NCI-H2107 (cell line): ENCODE measurements around the gene LST1.
"Not testable (repeated sequence)": the region's sequence is repeated elsewhere in the genome, so short reads cannot be mapped to it uniquely, and the experiment has no call there.

Experiments used
- DNase-seq: peaks from one replicate; lab custom pipeline; 2025; lab: John Stamatoyannopoulos, UW

LST1 gene

DNA sequence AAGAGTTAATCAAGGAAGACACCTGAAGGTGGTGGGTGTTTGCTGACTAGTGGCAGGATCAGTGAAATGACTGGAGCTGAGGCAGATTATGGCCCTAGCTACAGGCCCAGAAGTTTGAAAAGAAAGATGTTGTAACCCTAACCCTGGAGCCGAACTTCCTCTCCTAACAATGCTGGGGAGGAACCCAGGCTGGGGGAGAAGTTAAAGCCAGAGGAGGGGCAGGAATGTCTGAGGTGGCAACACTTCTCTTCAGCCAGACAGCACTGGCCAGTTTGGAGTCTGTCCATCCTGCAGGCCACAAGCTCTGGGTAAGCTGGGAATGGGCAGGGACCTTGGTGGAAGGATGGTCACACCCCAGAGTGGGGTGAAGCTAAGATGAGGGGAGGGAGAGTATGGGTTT is at the start of gene LST1:
TSS of gene LST1 (plus strand) at position 270 of the 400 bp plus-strand sequence. CDS start 1,023 bp downstream, outside the sequence.
- no peak for DNase-seq

DNA sequence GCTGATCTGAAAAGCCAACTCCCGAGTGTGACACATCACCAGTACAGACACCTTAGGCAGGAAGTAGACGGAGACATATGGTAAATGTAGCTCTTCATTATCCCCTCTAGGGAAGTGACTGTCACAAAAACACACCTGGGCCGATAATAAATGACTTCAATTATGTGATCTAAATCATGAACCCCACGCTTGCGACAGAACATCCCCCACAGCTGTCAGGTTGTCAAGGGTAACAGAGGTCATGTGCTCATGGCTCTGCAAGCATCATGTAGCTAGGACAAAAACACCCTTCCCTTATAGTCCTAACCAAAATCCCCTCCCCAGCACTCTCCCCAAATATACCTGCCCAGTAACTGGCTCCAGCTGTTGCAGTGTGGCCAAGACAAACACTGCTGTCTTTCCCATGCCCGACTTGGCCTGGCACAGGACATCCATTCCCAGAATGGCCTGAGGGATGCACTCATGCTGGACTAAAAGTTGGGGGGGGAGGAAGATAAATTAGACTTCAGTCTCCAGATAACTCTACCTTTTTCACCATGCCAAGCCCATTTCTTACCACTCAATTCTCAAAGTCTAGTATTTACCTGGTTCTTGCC is 47.2 kb upstream of the LST1 start:
- DNase-seq, result no peak

- DNase-seq, result no peak
Observed at GRCh38 chr6:31540640-31541039, 45.4 kb upstream of the LST1 start.

- no peak for DNase-seq
Observed at GRCh38 chr6:31541059-31541657, 44.9 kb upstream of the LST1 start.

- peak; percentile 83 for DNase-seq
Observed at GRCh38 chr6:31541658-31542521, 44.2 kb upstream of the LST1 start, which contains the start of gene DDX39B. DDX39B (minus strand) TSS chr6:31542003; CDS start chr6:31540532, 1,471 bp downstream.

GRCh38 chr6:31543639-31544038 is 42.4 kb upstream of the LST1 start:
- no peak for DNase-seq

GRCh38 chr6:31544676-31545075 is 41.4 kb upstream of the LST1 start:
- no peak for DNase-seq

- no peak for DNase-seq
Observed at GRCh38 chr6:31545291-31545690, 40.8 kb upstream of the LST1 start.

DNA sequence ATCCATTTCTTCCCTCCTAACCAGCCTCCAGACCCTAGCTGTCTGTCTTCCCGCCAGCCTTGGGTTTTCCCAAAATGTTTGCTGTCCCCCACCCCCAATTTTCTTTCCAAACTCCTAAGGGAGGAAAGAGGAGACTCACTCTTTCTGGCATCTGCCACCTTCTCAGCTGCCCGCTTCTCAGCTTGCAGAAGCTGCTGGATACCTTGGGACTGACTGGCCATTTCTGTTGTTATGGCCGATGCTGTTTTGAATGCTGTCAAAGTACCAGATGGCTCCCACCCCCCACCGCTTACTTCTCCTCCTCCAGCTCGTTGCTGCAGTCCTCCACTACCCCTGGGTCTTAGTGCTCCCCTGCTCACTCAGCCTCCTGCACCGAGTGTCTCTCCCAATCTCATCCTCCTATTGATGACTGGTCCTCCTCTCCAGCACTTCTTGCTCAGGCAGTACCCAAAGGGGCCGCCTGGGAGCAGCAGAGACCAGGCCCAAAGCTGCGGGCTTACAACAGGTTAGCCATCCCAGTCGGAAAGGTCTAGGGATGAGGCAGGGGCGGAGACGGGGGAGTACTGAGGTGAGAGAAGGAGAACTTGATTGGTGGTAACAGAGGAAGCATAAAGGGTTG is 39.6 kb upstream of the LST1 start, which contains the start of gene ATP6V1G2:
TSS of gene ATP6V1G2 (minus strand) at position 270 of the 619 bp plus-strand sequence. CDS start at position 221, 49 bp downstream.
- peak; percentile 42 for DNase-seq

DNA sequence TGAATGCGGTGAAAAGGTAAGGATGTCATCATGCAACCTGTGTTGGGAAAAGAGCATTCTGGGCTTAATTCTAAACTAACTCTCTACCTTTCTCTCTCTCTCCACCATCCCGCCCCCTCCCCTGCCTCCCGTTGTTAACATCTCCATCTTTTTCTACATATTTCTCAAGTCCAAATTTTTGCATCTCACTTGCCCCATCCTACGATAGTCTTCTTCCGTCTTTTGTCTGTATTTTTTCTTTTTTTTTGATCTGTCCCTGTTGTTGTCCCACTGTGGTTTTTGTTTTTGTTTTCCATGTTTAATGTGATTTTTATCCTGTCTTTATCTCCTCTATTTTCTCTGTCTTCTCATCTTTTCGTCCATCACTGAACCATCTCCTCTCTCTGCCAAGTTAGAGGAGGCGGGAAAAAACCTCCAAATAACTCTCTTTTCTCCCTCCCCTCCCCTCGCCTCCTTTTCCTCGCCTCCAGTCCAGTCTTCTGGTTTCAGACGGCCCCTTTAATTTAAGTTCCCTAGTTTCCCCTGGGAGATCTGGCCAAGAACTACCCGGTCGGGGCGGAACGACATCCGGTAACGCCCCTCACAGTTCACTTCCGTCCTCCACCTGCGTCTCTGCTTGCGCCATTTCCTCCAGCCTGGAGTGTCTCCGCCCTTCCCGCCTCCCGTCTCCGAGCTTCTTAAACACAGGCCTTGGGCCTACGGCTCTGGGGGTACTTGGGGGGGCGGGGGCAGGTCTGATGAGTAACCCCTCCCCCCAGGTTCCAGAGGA is 38.9 kb upstream of the LST1 start, which contains the start of gene NFKBIL1:
TSS of gene NFKBIL1 (plus strand) at position 651 of the 769 bp plus-strand sequence. CDS start at position 738, 87 bp downstream.
- DNase-seq, result peak; percentile 75

- no peak for DNase-seq
Observed at GRCh38 chr6:31547727-31548543, 38.1 kb upstream of the LST1 start.

DNA sequence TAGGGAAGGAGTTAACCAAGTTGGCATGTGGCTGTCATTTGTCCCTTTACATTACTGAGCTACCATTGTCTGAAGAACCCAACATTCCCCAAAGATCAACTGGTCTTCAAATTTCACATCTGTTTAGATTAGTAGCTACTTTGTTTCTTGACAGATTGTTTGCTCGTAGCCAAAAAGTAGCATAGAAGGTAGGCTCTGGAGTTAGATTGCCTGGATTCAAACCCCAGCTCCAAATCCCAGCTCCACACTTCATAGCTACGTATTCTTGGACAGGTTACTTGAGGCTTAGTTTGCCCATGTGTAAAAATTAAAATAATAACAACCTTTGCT is 37.6 kb upstream of the LST1 start:
- DNase-seq, result no peak

- not testable (repeated sequence) for DNase-seq
Observed at GRCh38 chr6:31551371-31551770, 34.7 kb upstream of the LST1 start.

- DNase-seq, result no peak
Observed at GRCh38 chr6:31556307-31556706, 29.8 kb upstream of the LST1 start.

- DNase-seq, result no peak
Observed at GRCh38 chr6:31557443-31558317, 28.4 kb upstream of the LST1 start.

- no peak for DNase-seq
Observed at GRCh38 chr6:31558318-31558625, 27.8 kb upstream of the LST1 start.

DNA sequence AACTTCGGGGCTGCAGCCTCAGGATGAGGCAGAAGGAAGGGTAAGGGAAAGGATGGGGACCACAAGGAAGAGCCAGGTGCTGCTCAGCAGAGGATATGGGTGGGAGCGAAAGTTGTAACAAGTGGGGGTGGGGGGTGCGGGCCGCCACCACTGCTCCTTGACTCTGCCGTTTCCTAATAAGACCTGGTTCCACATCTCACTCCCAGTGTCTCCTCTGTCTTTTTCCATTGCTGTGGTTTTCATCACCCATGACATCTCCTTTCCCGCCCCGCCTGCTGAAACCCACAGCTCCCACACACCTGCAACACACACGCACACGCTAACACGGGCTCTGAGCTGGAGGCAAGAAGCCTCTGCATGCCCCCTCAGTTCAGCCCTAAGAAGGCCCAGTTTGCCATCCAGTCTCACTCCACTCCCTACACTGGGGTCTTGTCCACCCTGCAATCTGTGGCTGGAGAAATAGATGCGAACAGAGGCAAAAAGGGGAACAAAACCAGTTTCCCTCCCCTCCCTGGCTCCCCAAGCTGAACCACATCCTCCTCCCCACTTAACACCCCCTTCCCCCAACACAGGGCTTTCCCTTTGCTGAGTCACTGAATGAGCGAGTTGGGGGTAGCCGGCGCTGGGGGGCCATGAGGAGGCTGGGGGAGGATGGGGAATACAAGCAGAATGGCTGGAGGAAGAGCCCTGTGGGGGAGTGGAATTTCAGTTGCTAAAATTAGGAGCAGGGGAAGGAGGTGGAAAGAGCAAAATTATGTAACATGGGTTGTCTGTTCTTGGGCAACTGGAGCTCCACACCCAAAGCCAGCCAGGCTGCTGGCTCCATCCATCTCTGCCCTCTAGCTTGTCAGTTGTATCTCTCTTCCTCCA is 27.2 kb upstream of the LST1 start:
- DNase-seq, result no peak

- DNase-seq, result no peak
Observed at GRCh38 chr6:31559606-31559957, 26.5 kb upstream of the LST1 start.
